Kasumi-1 (cell line): Measurements from ENCODE around the gene BMS1.
A peak's percentile ranks its signal among the peaks of the same experiment; 100 is the strongest.
"Not testable (repeated sequence)": the region's sequence is repeated elsewhere in the genome, so short reads cannot be mapped to it uniquely, and the experiment has no call there.

ENCODE experiments used
- DNase-seq, 2 experiments: peaks; one replicate each; lab custom pipeline; 2025; lab: John Stamatoyannopoulos, UW

Gene BMS1

DNA sequence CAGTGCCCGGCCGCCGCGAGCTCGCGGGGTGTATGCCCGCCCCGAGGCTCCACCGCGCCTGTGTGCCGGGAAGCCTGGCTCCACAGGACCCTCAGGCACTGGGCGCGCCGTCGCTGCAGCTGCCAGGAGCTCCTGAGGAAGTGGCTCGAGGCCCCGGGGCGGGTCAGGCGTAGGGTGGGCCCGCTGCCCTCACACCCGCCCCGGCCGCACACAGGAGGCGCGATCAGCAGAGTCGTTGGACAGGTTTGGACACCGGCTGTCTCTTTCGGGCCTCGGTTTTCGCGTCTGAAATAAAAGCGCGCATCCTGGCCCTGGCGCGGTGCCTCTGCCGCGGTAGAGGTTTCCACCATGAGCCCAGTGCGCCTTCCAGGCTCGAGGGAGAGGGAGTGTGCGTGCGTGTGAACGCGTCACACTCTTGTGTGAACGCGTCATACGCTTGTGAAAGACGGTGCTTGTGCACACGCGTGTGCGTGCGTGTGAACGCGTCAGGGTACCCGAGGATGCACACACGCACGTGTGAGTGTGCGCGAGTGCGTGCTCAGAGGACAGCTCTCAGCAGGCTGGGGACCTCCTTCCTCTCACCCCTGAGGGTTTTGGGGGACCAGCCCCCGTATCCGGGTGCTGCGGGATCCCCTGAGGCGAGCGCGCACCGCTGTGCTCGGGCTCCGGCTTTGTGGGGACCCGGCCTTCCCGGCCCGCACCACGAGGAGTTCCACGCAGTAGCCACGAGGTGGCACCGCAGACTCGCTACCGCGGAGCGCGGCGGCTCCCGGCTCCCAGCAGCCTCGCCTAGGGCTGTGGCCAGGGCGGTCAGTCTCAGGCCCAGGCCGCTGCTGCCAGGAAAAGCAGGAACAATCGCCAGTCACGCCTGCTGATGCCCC, 83.8 kb downstream of the BMS1 start:
- DNase-seq = peak; percentile 64 to 66

DNA sequence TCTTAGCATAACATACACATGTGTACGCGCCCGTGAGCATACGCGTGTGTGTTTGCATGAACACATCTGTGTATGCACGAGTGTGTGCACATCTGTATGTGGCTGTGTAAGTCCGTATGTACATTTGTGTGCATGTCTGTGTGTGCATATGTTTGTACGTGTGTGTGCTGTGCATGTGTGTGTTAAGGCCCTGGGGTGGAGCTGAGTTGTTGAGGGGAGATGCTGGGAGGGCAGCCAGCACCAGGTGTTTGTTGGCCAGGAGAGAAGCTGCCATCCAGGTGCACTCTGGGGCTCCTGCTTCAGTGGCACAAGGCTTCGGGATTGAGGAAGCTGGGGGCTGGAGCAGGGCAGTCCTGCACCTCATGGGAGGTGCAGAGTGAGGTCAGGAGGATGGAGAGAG, 85.0 kb downstream of the BMS1 start:
- DNase-seq = no peak

DNA sequence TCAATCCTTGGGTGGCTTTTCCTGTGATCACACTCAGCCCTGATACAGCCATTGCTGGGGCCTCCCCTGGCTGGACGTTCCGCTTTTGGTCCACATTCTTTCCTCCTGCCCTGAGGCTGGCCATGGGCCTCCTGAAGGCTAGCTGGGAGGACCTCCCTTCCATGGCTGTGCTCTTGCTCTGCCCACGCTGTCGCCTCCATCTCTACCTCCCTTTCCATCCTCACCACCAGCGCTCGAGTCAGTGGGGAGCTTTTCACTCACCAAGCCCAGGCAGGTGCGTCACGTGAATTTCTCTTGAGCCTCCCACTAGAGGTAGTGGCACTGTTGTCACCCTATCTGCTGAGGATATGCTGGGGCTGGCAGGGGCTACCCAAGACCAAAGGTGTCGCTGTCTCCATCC, 85.9 kb downstream of the BMS1 start:
- no peak for DNase-seq

DNA sequence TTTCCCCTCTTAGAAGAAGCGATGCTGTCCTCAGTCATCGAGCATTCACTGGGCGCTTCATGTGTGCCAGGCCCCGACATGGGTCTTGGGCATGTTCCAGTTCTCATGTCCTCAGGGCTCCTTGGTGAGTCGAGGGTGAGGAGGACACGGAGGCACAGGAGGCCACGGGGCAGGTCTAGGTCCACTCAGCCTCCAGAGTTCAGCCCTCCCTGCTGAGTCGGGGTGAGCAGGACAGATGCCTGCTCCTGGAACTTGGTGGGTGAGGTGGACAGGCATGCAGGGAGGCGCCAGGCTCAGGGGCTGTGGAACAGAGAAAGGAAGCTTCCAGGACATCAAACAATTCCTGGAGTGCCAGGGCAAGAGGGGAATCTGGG, 87.4 kb downstream of the BMS1 start:
- no peak for DNase-seq

DNA sequence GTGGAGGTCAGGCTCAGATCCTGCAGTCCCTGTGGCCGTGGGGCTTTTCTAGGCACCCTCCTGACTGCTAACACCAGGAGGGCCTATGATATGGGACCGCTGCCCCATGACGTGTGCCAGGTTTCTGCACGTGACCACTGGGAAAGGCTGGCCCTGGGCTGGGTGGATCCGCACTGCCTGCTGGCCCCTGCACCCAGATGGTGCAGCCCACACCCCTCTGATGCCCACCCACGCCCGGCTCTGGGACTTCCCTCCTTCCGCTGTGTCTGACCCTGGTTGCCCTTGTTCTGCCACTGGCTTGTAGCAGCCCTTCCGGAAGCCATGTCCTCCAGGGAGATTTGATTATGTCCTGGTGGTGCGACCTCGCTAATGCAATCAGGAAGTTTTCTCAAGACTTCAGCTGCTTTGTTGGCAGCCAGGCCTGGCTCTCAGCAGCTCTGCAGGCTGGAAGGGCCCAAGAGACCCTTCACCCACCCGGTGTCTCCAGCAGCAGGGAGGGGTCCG, 88.6 kb downstream of the BMS1 start:
- DNase-seq = not testable (repeated sequence)

DNA sequence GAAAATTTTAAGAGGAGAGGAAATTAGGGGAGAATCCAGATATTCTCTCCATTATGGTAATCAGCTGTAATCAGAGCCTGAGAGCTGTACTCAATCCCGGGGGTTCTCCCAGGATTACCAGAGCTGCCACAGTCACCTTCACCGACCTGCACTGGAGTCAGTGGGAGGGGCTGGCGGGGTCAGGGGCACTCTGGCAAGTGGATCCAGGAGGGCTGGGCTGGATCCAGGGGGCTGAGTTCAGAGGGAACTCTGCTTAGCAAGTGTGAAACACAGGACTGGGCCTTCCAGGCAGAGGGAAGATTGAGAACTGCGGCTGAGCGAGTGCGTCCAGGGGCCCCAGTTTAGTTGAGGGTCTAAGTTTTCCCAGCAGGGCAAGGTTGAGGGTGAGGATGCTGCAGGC, 89.2 kb downstream of the BMS1 start:
- no peak for DNase-seq

DNA sequence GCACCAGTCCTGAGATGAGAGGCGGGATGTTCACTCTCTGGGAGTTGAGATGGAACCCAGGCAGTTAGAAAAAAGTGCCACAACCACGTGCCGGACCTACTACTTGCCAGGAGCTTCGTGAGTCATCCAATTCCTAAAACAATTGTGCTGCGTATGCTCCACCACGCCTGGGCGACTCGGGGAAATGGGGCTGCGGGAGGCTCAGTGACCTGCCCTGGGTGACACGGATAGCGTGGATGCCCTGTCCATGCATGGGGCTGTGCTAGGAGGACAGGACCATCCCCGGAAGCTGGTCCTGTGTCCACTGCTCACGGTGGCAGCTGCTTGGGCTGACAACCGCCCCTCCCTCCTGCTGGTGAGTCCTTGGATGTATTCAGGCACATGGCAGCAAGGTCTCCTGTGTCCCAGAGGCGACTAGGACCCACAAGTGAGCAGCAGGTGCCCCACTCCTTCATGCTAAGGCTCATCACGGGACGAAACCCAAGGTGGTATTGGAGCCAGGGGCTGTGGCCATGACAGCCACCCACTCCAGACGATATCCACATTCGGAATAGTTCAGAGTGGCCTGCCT, 90.4 kb downstream of the BMS1 start:
- DNase-seq = no peak

DNA sequence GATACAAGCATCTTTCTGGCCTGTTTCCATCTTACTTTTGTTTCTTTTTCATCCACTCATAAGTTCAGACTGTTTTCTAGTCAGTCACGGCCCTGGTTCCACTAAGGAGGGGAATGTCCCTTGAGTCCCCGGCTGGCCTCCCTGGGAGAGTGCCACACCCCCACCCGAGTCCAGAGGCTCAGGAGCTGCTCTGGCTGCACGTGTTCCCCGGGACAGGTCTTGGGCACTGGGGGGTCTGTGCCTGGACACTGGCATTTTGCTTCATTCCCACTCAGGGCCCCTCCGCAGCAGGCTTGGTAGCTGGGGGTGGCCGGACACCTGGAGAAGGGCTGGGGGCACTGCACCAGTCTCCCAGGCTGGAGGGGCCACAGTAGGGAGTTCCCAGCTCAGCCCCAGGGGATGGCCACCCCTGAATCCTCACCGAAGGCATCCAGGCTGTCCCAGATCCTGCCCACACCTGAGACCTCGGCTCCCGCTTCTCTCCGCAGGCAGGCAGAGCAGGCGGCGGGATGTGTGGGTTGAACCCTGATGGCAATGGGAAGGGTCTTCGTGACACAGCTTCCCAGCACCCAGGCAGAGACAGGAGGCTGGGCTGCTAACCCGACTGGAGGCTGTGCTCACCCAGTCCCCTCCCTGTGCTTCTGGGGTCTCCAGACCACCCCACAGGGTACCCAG, 92.3 kb downstream of the BMS1 start:
- DNase-seq = no peak

DNA sequence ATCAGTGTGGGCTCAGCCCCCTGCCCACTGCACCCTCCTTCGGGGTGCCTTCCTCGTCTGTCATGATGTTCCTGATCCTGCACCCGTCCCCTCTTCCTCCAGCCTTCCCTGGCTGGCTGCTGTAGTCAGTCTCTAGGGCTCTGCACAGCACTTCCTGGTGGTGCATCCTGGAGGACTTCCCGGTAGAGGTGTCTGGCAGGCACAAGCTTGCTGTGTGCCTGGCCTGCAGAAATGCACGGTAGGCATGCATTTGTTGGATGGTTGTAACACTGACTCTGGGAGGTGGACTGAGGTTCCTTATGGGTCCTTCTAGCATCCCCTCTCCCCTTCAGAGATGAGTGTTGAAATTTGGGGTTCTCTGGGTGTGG, 92.8 kb downstream of the BMS1 start:
- DNase-seq = no peak

DNA sequence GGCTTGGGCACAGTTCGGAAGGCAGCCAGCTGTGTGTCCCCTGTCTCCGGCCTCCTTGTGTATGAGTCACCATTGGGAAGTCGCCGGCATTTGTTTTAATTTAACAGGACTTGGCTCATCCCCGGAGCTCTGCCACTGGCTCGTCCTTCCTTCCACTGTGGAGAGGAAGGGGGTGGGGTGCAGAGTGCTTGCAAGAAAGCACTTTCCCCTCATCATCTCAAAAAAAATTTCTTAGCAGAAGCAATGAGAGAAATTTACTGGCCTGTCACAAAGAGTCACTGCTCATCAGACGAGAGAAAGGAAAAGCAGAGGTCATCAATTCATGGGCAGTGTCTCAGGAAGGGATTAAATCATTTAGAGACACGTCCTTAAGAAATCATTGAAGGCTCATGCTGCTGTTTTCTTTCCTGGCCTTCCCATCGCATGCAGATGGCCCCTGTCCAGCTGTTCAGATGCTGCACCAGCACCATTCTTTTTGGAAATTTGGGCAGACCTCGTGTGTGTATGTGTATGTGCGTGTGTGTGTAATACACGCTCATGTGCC, 93.3 kb downstream of the BMS1 start:
- no peak for DNase-seq

DNA sequence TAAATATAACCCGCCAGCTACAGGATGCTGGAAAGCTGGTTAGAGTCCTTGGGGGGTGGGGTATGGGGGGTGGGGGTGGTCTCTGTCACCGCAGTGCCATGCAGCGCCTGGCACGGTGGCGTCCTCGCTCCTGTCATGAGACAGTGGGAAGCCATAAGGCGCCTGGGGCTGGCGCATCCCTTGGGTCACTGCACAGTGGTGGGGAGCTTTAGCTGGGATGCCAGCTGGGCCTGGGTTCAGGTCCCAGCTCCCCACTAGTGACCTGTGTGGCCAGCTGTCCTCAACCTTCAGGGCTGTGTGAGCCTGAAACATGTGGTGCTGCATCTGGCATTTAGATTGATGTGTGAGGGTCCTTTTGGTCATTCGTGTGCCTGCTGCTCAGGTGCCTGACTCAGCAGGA, 93.9 kb downstream of the BMS1 start:
- DNase-seq = no peak

DNA sequence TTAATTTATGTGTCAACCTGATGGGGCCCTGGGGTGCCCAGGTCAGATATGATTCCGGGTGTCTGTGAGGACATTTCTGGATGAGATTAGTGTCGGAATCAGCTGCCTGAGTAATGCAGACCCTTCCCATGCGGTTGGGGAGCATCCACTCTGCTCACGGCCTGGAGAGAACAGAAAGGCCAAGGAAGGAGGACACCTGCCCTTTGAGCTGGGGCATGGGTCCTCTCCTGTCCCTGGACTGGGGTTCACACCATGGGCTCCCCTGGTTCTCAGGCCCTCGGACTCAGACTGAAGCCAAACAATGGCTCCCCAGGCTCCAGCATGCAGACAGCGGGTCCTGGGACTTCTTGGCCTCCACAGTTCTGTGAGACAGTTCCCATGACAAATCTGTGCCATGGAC, 94.3 kb downstream of the BMS1 start:
- DNase-seq = no peak

DNA sequence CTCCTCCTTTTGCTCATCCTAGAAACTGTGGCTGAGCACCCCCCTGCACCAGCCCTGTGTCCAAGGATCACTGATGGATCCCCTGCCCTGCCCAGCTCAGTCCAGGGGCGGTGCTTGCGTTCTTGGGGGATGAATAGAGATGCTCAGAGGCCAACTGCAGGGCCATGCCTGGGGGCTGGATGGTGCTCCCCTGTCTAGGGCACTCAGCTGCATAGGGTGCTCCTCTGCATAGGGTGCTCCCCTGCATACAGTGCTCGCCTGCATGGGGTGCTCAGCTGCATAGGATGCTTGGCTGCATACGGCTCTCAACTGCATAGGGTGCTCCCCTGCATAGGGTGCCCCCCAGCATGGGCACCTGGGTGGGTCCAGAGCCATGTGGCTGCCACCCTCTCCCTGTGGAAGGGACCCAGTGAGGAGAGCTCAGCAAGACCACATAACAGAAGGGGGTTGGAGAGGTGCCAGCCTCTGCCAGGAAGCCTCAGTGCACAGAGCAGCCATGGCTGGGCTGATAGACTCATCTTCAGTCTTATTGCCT, 95.0 kb downstream of the BMS1 start:
- DNase-seq = no peak

DNA sequence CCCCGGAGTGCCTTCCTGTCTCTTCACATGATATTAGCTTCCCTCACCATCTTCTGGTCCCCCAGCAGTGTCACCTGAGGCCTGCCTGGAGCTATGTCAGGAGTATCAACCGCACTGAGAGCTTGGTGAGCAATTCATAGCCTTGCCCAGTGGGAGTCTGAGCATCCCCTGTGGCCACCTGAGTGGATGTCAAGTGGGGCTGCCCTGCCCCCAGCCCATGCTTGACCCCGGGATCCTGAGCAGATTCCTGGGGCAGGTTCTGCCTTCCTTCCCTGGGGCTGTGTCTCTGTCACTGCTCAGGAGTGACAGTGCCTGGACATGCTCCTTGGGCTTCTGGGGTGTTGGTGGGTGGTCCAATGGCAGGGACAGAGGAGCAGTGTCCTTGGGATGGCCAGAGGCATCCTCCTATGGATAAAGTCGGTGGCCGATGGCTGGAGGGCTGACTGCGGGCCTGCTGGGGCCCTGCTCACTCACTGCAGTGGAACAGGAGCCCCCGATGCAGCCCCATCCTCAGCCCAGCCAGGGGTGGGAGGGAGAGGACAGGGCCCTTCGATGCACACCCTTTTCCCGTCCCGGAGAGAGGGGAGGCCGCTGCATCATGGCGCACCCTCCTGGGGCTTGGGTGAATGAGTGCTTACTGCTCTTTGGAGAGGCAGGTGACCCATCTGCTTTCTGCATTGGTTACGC, 95.7 kb downstream of the BMS1 start:
- no peak for DNase-seq

DNA sequence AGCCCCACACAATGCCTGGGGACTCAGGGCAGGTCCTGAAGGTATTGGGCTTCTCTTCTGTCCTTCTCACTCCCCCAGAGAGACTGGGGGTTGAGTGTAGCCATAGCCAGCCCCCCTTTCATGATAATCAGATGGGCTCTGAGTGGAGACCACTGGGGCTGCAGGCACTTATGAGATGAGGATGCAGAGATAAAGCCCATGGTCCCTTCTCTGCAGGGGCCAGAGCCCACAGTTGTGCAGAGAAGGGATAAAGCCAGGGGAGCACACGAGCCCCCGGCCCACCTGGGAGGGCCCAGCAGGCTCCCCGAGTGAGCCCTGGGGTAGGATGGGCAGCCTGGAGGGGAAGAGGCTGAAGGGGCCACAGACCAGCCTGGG, 96.2 kb downstream of the BMS1 start:
- DNase-seq = no peak

DNA sequence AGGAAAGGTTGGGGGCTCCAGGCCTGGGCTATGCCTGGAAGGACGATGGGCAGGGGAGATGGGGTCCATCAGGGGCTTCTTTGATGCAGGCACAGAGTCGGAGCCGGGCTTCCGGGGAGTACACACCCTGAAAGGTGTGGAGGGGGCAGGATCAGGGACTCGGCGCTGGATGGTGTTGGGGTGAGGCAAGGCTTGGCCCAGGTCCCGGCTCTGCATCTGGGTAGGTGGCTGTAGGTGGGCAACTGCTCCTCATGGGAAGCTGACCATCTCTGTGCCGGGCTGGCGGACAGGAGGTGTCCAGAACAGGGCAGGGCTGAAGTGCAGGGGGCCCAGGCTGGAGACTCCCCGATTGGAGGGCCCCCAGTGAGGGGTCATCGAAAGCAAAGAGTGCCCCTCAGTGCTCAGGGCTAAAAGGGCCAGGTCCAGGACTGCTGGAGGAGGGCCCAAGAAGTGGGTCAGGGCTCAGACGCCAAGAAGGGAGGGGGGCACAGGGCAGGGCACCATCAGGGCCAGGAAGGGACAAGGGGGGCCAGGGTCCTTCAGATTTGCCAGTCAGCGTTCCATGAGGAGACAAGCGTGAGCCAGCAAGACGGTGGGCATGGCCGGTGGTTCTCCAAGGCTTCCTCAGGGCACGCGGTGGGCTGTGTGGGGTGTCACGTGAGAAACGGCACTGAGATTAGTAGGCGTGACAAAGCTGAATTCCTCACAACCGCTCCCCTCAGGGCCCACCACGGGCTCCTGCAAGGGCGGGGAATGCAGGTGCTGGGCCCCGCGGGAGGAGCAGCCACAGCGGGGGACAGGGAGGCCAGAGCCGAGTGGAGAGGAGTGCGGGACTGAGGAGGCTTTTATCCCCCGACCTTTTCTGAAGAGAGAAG, 97.0 kb downstream of the BMS1 start:
- no peak for DNase-seq

DNA sequence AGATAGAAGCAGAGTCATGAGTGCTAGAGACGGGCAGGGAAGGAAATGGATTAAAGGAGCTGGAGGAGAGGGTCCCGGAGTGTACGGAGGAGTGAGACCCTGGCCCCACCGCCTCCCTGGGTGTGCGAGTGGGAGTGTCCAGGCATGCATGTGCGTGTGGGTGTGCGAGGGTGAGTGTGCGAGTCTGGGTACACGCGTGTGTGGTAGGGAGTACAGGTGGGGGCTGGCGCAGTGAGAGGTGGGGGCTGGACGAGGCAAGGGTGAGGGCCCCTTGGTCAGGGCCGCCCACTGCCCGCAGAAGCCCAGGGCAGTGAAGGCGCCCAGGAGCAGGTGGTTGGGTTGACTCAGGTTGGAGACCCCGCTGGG, 97.6 kb downstream of the BMS1 start:
- DNase-seq = no peak

DNA sequence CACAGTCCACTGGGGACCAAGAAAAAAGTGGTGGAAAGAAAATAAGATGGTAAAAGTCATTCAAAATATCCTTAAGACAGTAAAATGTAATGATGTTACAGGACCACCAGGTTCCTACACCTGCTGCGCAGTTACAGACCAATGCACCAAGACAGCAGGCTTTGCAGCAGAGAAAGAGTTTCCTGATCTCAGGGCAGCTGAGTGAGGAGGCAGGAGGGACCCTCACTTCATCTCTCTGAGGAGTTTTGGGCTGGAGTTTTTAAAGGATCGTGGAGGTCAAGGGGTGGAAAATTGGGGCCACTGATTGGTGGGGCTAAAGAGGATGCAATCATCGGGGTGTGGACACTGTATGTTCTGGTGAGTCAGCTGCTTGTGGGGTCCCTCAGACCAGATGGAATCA, 100.0 kb downstream of the BMS1 start:
- DNase-seq = no peak
